H1 (cell line): ENCODE measurements around the gene CACNA1C. TPM values are rescaled to one million over a fixed set of nuclear protein-coding genes. Genes with fewer than 3 reads are reported as not detected.

ENCODE experiments used
- CTCF ChIA-PET: fragments of 300-600 bp; sonication (Branson Sonifier 250); formaldehyde crosslinking; loops from one replicate; lab custom pipeline; 2021; ENCODE audit not compliant: partially characterized antibody; lab: Charles Lee
- POLR2A ChIA-PET: fragments of 300-600 bp; sonication (Branson Sonifier 250); formaldehyde crosslinking; loops from one replicate; lab custom pipeline; 2021; ENCODE audit warnings: inconsistent platforms; ENCODE audit not compliant: partially characterized antibody; lab: Charles Lee
- DNase-seq, 2 experiments: peaks; one replicate each; pipeline versions ENCODE4 v3.0.0 to v3.0.0-alpha.2; 2010 to 2022; ENCODE audit warnings: low spot score in 2 of 2, low read depth in 1 of 2, mixed read lengths in 1 of 2
- FAIRE-seq: peaks from 2 replicates; lab custom pipeline; 2011; peaks lifted over from hg19 to GRCh38; lab: Jason Lieb, UNC
- H2AFZ ChIP-seq: 2 replicates; pipeline ENCODE4 v1.8.1; 2012; ENCODE audit warnings: low read length, inconsistent platforms
- H2AK5ac ChIP-seq: 2 replicates; pipeline ENCODE4 v1.6.1; 2013; ENCODE audit warnings: low read depth, low read length
- H2BK120ac ChIP-seq: replicated peaks from 2 replicates; pipeline ENCODE3; 2013; ENCODE audit warnings: low read depth, low read length, inconsistent platforms
- H2BK12ac ChIP-seq: 2 replicates; pipeline ENCODE4 v1.6.1; 2013; ENCODE audit warnings: low read depth, low read length
- H2BK15ac ChIP-seq: 2 replicates; pipeline ENCODE4 v1.6.1; 2013; ENCODE audit warnings: low read length
- H2BK20ac ChIP-seq: 2 replicates; pipeline ENCODE4 v1.6.1; 2013; ENCODE audit warnings: low read length
- H2BK5ac ChIP-seq: 2 replicates; pipeline ENCODE4 v1.6.1; 2013; ENCODE audit warnings: low read depth, low read length
- H3K14ac ChIP-seq: 2 replicates; pipeline ENCODE4 v1.6.1; 2013; ENCODE audit warnings: inconsistent platforms; ENCODE audit not compliant: insufficient read length
- H3K18ac ChIP-seq: 2 replicates; pipeline ENCODE4 v1.6.1; 2013; ENCODE audit warnings: low read length; ENCODE audit errors: extremely low read depth
- H3K23ac ChIP-seq: 2 replicates; pipeline ENCODE4 v1.6.1; 2013; ENCODE audit warnings: inconsistent platforms; ENCODE audit not compliant: insufficient read length
- H3K23me2 ChIP-seq: 2 replicates; pipeline ENCODE4 v1.6.1; 2013; ENCODE audit warnings: low read depth, low read length
- H3K27ac ChIP-seq: 2 replicates; pipeline ENCODE4 v1.6.1; 2011; ENCODE audit warnings: low read depth, low read length, inconsistent platforms
- H3K27me3 ChIP-seq, 4 experiments: replicated peaks in 1 of 4; 1 replicate in 1 of 4; 2 replicates in 3 of 4; pipeline versions ENCODE4 v1.6.1 to v1.8.1; 2011 to 2013; ENCODE audit warnings: low read length in 3 of 4, mild to moderate bottlenecking in 3 of 4, inconsistent platforms in 2 of 4, mixed read lengths in 2 of 4, moderate library complexity in 1 of 4; ENCODE audit not compliant: control insufficient read depth in 3 of 4, insufficient read depth in 3 of 4; ENCODE audit errors: extremely low read depth in 1 of 4
- H3K36me3 ChIP-seq, 4 experiments: 2 replicates each; pipeline versions ENCODE4 v1.6.1 to v1.8.1; 2011 to 2013; ENCODE audit warnings: mild to moderate bottlenecking in 4 of 4, low read length in 3 of 4, moderate library complexity in 2 of 4, control low read depth in 1 of 4, inconsistent platforms in 1 of 4; ENCODE audit not compliant: insufficient read depth in 4 of 4, control insufficient read depth in 2 of 4
- H3K4ac ChIP-seq: replicated peaks from 2 replicates; pipeline ENCODE3; 2013; ENCODE audit warnings: low read length, low read depth, mixed read lengths, inconsistent platforms; ENCODE audit not compliant: insufficient read length
- H3K4me1 ChIP-seq, 4 experiments: replicated peaks in 1 of 4; 1 replicate in 1 of 4; 2 replicates in 3 of 4; pipeline versions ENCODE4 v1.6.1 to v1.8.1; 2011 to 2013; ENCODE audit warnings: low read length in 3 of 4, inconsistent platforms in 2 of 4, mixed read lengths in 1 of 4; ENCODE audit not compliant: insufficient read depth in 4 of 4, control insufficient read depth in 3 of 4
- H3K4me2 ChIP-seq, 2 experiments: 2 replicates each; pipeline versions ENCODE4 v1.6.1 to v1.8.1; 2011 to 2013; ENCODE audit warnings: low read depth in 2 of 2, low read length in 2 of 2, control low read depth in 1 of 2, inconsistent platforms in 1 of 2, mild to moderate bottlenecking in 1 of 2; ENCODE audit not compliant: insufficient read depth in 1 of 2
- H3K4me3 ChIP-seq, 4 experiments: fragments of 200-600, 300-600 bp in 1 of 4; sonication (generic), shearing (Covaris generic), sonication (Bioruptor Twin) in 1 of 4; 2 replicates each; pipeline versions ENCODE4 v1.5.1 to v1.8.1; 2011 to 2016; ENCODE audit warnings: low read length in 4 of 4, low read depth in 3 of 4, control low read depth in 2 of 4, inconsistent platforms in 2 of 4, mild to moderate bottlenecking in 2 of 4, mixed read lengths in 1 of 4, moderate library complexity in 1 of 4; ENCODE audit not compliant: insufficient read depth in 2 of 4; ENCODE audit errors: extremely low read depth in 1 of 4
- H3K56ac ChIP-seq: replicated peaks from 2 replicates; pipeline ENCODE3; 2013; ENCODE audit warnings: low read depth, mild to moderate bottlenecking, mixed read lengths, low read length, inconsistent platforms; ENCODE audit not compliant: insufficient read length
- H3K79me1 ChIP-seq: 2 replicates; pipeline ENCODE4 v1.6.1; 2013; ENCODE audit warnings: low read depth, low read length, control low read depth
- H3K79me2 ChIP-seq, 2 experiments: 2 replicates each; pipeline versions ENCODE4 v1.6.1 to v1.8.1; 2012 to 2013; ENCODE audit warnings: low read length in 2 of 2, mild to moderate bottlenecking in 2 of 2, inconsistent platforms in 1 of 2; ENCODE audit not compliant: insufficient read depth in 2 of 2, control insufficient read depth in 1 of 2
- H3K9ac ChIP-seq, 4 experiments: replicated peaks in 1 of 4; 1 replicate in 1 of 4; 2 replicates in 3 of 4; pipeline versions ENCODE4 v1.6.1 to v1.8.1; 2011 to 2013; ENCODE audit warnings: low read depth in 3 of 4, low read length in 3 of 4, control low read depth in 2 of 4, mild to moderate bottlenecking in 2 of 4, moderate library complexity in 2 of 4, inconsistent platforms in 1 of 4; ENCODE audit errors: extremely low read depth in 1 of 4
- H3K9me3 ChIP-seq, 2 experiments: 2 replicates each; pipeline versions ENCODE4 v1.6.1 to v1.8.1; 2012 to 2013; ENCODE audit warnings: mild to moderate bottlenecking in 2 of 2, moderate library complexity in 2 of 2, control low read depth in 1 of 2, inconsistent platforms in 1 of 2, low read depth in 1 of 2, low read length in 1 of 2, mixed read lengths in 1 of 2; ENCODE audit not compliant: insufficient read depth in 2 of 2
- H4K20me1 ChIP-seq, 2 experiments: replicated peaks in 1 of 2; 2 replicates each; pipeline versions ENCODE3 to v1.8.1; 2011 to 2013; ENCODE audit warnings: inconsistent platforms in 2 of 2, low read length in 2 of 2, mild to moderate bottlenecking in 1 of 2; ENCODE audit not compliant: insufficient read depth in 2 of 2, control insufficient read depth in 1 of 2
- H4K5ac ChIP-seq: 2 replicates; pipeline ENCODE4 v1.6.1; 2013; ENCODE audit warnings: low read length, low read depth, mixed read lengths, inconsistent platforms; ENCODE audit not compliant: insufficient read length
- H4K8ac ChIP-seq: 2 replicates; pipeline ENCODE4 v1.8.0; 2013; ENCODE audit warnings: mild to moderate bottlenecking, moderate library complexity, low read length, inconsistent platforms; ENCODE audit not compliant: insufficient read depth; ENCODE audit errors: extremely low read depth
- H4K91ac ChIP-seq: replicated peaks from 2 replicates; pipeline ENCODE3; 2013; ENCODE audit warnings: low read length, mixed read lengths, inconsistent platforms; ENCODE audit not compliant: insufficient read length
- BCL11A ChIP-seq, 2 experiments: IDR thresholded peaks; one replicate each; pipeline ENCODE4 v1.6.1; 2011; ENCODE audit warnings: low read depth in 2 of 2, low read length in 2 of 2, mild to moderate bottlenecking in 2 of 2
- BRCA1 ChIP-seq: IDR thresholded peaks from 2 replicates; pipeline ENCODE4 v1.6.1; 2012; ENCODE audit warnings: low read depth, low read length, improper control_type of control experiment
- CBX5 ChIP-seq: fragments of 300-800, 300-1000 bp; sonication (generic); IDR thresholded peaks from 2 replicates; pipeline ENCODE4 v1.7.1; 2016; ENCODE audit warnings: antibody characterized with exemption, low read length, low read depth
- CHD1 ChIP-seq: IDR thresholded peaks from 2 replicates; pipeline ENCODE4 v1.6.1; 2012; ENCODE audit warnings: low read depth, low read length, improper control_type of control experiment
- CHD2 ChIP-seq: IDR thresholded peaks from 2 replicates; pipeline ENCODE4 v1.6.1; 2012; ENCODE audit warnings: low read length, improper control_type of control experiment
- EZH2 ChIP-seq: fragments of 200-600 bp; sonication (generic); IDR thresholded peaks from 2 replicates; pipeline ENCODE4 v1.7.1; 2012; ENCODE audit warnings: low read depth, mild to moderate bottlenecking, moderate library complexity, low read length, inconsistent platforms; ENCODE audit not compliant: severe bottlenecking
- FOSL1 ChIP-seq: IDR thresholded peaks from 2 replicates; pipeline ENCODE4 v1.6.1; 2011; ENCODE audit warnings: mild to moderate bottlenecking, low read depth, low read length, moderate library complexity; ENCODE audit not compliant: insufficient read depth
- HDAC2 ChIP-seq, 2 experiments: fragments of 300-600 bp in 1 of 2; sonication (generic) in 1 of 2; IDR thresholded peaks; 2 replicates each; pipeline ENCODE4 v1.6.1; 2011 to 2012; ENCODE audit warnings: low read depth in 2 of 2, low read length in 2 of 2, mild to moderate bottlenecking in 2 of 2, moderate library complexity in 2 of 2, borderline replicate concordance in 1 of 2, inconsistent platforms in 1 of 2
- JUN ChIP-seq: IDR thresholded peaks from 2 replicates; pipeline ENCODE4 v1.6.1; 2011; ENCODE audit warnings: low read depth, mild to moderate bottlenecking, improper control_type of control experiment, low read length
- MAX ChIP-seq: IDR thresholded peaks from 2 replicates; pipeline ENCODE4 v1.6.1; 2012; ENCODE audit warnings: inconsistent platforms
- RFX5 ChIP-seq: IDR thresholded peaks from 2 replicates; pipeline ENCODE4 v1.6.1; 2011; ENCODE audit warnings: low read depth, low read length, improper control_type of control experiment, borderline replicate concordance
- SUZ12 ChIP-seq: fragments of 200-600 bp; sonication (generic); IDR thresholded peaks from 2 replicates; pipeline ENCODE4 v1.6.1; 2012; ENCODE audit warnings: mild to moderate bottlenecking, inconsistent platforms, low read length, moderate library complexity, mixed read lengths
- ZNF274 ChIP-seq: IDR thresholded peaks from 2 replicates; pipeline ENCODE4 v1.7.0; 2012; ENCODE audit warnings: low read length, borderline replicate concordance; ENCODE audit errors: extremely low read depth
- WGBS, 2 experiments: shearing (Covaris generic) in 1 of 2; methylation state at CpG; one replicate each; pipeline versions ENCODE4 v1.1.6 to v1.1.7; 2013 to 2015; ENCODE audit warnings: low lambda C conversion rate in 2 of 2, mixed read lengths in 2 of 2, inconsistent platforms in 1 of 2, low coverage in 1 of 2, missing lambda C conversion rate in 1 of 2; ENCODE audit not compliant: insufficient replicate concordance in 2 of 2, insufficient coverage in 1 of 2, insufficient read length in 1 of 2; ENCODE audit errors: extremely low coverage in 1 of 2, missing lambda C conversion rate in 1 of 2; 5-methylcytosine and 5-hydroxymethylcytosine counted together
- polyA plus RNA-seq, 7 experiments: library from polyadenylated mRNA; depleted of rRNA in 3 of 7; stranded (reverse) in 5 of 7; unstranded in 2 of 7; fragments of >200 nt in 5 of 7; fragments of 200-250 nt in 2 of 7; gene quantifications; 1 replicate in 5 of 7; 2 replicates in 1 of 7; 4 replicates in 1 of 7; pipeline versions ENCODE4 v1.2.1 to v1.2.3, GENCODE V29; 2011 to 2013; ENCODE audit warnings: missing spikeins in 2 of 7, mixed read lengths in 2 of 7
- total RNA-seq: library from RNA; stranded (reverse); fragmentation: NEBNext Ultra II Directional; extraction: Animal tissue kit (Norgen Biotek cat#: 25700); gene quantifications from 2 replicates; pipeline ENCODE4 v1.2.1, GENCODE V29; 2021

CACNA1C gene
- total and polyA plus RNA-seq, 2 of the 8 experiments (the other 6 are each of a cell fraction or from before 2014, with no cell fraction given), result 1.3 TPM

- no peak overlapping the region for H3K4ac ChIP-seq
- H4K20me1 ChIP-seq, result no peaks in the 10 kb centered on the region
- no peak overlapping the region for H3K9ac ChIP-seq
- no peaks in the 10 kb centered on the region for H3K9me3 ChIP-seq
- no peak overlapping the region for H2BK15ac ChIP-seq
- H3K27me3 ChIP-seq, result no peaks in the 10 kb centered on the region
- POLR2A ChIA-PET, result no interaction called here
- no peak for FAIRE-seq
- no peak overlapping the region for H2AFZ ChIP-seq
- no peak overlapping the region for H2AK5ac ChIP-seq
- H2BK120ac ChIP-seq, result no peak overlapping the region
- no peak overlapping the region for H3K27ac ChIP-seq
- H4K91ac ChIP-seq, result no peak overlapping the region
- no peaks in the 10 kb centered on the region for H3K36me3 ChIP-seq
- H3K23ac ChIP-seq, result no peak overlapping the region
- H3K4me3 ChIP-seq, result no peak overlapping the region
- H3K56ac ChIP-seq, result no peak overlapping the region
- H3K79me1 ChIP-seq, result no peaks in the 10 kb centered on the region
- H4K8ac ChIP-seq, result 0 out of 2 replicates have a peak overlapping the region, but pooled peaks have one; percentile 16
- WGBS, 2 experiments, result 94% methylated on average over 27 of the region's 31 CpGs; no CpG with 5 or more reads in 1 of the 2 experiments
- H3K79me2 ChIP-seq, result no peaks in the 10 kb centered on the region
- H2BK12ac ChIP-seq, result no peak overlapping the region
- H3K14ac ChIP-seq, result no peak overlapping the region
- H4K5ac ChIP-seq, result no peak overlapping the region
- H3K4me1 ChIP-seq, result no peaks in the 10 kb centered on the region
- H3K18ac ChIP-seq, result no peak overlapping the region
- no peak overlapping the region for H2BK5ac ChIP-seq
- no peak for DNase-seq
- CTCF ChIA-PET, result interaction anchor here (1.4 kb wide), 1 partner anchor 161 kb away, joined by 4 read pairs; no protein-coding TSS in a partner anchor
- H3K4me2 ChIP-seq, result no peak overlapping the region
- no peaks in the 10 kb centered on the region for H3K23me2 ChIP-seq
- no peak overlapping the region for H2BK20ac ChIP-seq
- TF ChIP-seq CBX5, result no peak
- TF ChIP-seq BRCA1, result no peak
- TF ChIP-seq HDAC2 (IDR thresholded peaks at IDR 0.05; ENCODE audit: borderline replicate concordance in 1 of 2, low read depth in 2 of 2, low read length in 2 of 2), result no peak
- TF ChIP-seq BCL11A (IDR thresholded peaks at IDR 0.05; ENCODE audit: low read depth in 2 of 2, low read length in 2 of 2), result no peak
- no peak for TF ChIP-seq CHD2
- TF ChIP-seq MAX, result no peak
- TF ChIP-seq SUZ12, result no peak
- TF ChIP-seq FOSL1, result no peak
- TF ChIP-seq JUN, result no peak
- TF ChIP-seq CHD1, result no peak
- TF ChIP-seq EZH2, result no peak
- no peak for TF ChIP-seq ZNF274
- TF ChIP-seq RFX5, result no peak
Observed at GRCh38 chr12:2115101-2115845, 62.5 kb downstream of the CACNA1C start.
